SK-MEL-5 (cell line): ENCODE measurements around the gene FUT7. TPM values are rescaled to one million over a fixed set of nuclear protein-coding genes. Genes with fewer than 3 reads are reported as not detected.
"Not testable (repeated sequence)": the region's sequence is repeated elsewhere in the genome, so short reads cannot be mapped to it uniquely, and the experiment has no call there.

ENCODE experiments used
- DNase-seq: peaks from one replicate; pipeline ENCODE4 v3.0.0-alpha.2; 2016; ENCODE audit warnings: low read depth, low spot score
- in situ Hi-C: cut with HindIII; loops from 2 replicates; pipeline ENCODE4 v1.10.0; 2016; ENCODE audit warnings: low sequenced_read_pairs, high pct_unique_total_duplicates, low pct_unique_long_range_greater_than_20kb
- total RNA-seq: library from RNA; depleted of rRNA; stranded (reverse); fragments of >200 nt; shearing (Covaris generic); gene quantifications from 2 replicates; pipeline ENCODE4 v1.2.3, GENCODE V29; 2014

The FUT7 gene
- total RNA-seq, 1 experiment from 2014 or later = not detected

DNA sequence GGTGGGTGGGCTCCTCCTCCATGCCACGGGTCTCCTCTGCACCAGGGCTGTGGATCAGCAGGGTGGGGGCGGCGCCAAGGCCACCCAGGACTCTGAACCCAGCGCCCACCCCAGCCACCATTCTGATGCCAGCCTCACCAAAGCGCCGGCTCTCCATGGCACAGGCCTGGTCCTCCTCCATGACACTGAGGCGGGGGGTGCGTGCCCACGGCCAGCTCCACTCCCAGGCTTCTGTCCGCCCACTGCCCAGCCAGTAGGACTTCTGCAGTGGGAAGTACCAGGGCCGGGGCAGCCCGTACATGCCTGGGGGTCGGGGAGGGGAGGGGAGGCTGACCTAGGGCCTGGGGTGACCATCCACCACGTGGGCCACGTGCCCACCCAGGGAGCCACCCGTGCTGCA is 15.5 kb downstream of the FUT7 start:
- in situ Hi-C loops = no loop called here

DNA sequence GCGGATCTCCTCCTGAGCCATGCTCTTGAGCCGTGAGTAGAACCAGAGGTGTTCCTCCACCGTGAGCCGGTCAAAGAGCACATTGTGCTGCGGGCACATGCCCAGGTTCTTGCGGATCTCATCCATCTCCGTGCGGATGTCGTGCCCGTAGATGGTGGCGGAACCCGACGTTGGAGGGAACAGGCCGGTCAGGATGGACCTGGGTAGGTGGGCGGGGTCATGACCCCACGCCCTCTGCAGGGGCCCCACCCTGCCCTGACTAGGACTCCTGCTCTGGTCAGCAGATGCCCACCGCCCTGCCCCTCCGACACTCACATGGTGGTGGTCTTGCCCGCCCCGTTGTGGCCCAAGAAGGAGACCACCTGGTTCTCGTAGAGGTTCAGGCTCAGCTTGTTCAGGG is 15.9 kb downstream of the FUT7 start:
- in situ Hi-C loops = no loop called here
- no peak for DNase-seq

More for the DNA sequence above, 15.5 kb downstream of the FUT7 start:
- no peak for DNase-seq

DNA sequence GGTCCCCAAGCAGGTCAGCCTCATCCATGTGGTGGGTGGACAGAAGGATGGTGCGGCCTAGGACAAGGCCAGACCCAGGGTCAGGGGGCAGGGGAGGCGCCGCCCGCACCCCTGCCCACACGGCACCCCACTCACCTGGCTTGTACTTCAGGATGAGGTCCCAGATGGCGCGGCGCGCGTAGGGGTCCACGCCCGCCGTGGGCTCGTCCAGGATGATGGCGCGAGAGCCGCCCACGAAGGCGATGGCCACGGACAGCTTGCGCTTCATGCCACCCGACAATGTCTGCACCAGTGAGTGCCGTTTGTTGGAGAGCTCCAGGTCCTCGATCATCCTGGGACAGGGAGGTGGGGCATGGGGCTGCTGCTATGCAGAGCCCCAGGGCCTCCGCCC is 16.4 kb downstream of the FUT7 start:
- in situ Hi-C loops = no loop called here
- DNase-seq = no peak

DNA sequence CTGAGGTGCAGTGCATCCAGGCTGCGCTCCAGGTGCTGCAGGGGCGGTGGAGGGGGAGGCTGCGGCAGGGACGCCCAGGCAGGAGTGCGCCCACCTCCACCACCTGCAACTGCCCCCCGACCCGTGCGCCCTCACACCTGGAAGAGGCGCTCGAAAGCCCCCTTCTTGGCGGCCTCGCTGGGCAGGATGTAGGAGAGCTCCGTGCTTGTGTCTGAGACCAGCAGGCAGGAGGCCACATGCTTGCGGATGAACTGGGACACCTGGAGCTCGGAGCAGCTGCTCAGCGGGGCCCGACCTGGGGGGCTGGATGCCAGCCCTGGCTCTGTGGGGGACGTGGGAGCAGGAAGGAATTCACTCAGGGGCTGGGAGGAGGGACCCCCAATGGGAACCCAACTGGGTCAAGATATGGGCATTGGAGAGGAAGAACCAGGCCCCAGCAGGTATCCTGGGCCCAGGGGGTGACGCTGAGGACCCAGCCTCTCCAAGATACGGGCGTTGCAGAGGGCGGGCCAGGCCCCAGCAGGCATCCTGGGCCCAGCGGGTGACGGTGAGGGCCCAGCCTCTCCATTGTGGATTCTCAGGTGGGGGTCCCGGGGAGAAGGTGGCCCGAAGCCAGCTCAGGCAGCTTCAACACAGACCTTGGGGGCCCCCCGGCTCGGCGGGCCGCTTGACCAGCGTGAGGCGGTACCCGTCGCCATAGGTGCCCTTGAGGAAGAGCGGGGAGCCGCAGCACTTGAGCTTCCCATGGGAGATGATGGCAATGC is 16.9 kb downstream of the FUT7 start:
- in situ Hi-C loops = no loop called here
- no peak for DNase-seq

DNA sequence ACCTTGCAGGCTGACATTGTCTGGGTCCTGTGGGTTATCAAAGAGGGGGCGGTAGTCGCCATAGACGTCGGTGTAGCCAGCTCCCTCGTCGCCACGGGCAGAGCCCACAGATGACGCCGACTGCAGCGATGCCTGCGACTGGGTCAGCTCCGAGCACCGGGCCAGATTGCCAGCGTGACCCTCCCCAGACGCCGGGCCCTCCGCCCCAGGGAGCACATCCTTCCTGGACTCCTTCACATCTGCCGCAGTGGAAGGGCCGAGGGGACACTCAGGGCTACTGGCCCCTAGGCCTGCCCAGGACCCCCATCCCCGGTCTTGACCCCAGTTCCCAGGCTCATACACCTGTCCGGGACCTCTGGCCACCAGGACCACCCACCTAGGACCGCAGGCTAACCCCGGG is 17.7 kb downstream of the FUT7 start:
- DNase-seq = no peak
- in situ Hi-C loops = no loop called here

DNA sequence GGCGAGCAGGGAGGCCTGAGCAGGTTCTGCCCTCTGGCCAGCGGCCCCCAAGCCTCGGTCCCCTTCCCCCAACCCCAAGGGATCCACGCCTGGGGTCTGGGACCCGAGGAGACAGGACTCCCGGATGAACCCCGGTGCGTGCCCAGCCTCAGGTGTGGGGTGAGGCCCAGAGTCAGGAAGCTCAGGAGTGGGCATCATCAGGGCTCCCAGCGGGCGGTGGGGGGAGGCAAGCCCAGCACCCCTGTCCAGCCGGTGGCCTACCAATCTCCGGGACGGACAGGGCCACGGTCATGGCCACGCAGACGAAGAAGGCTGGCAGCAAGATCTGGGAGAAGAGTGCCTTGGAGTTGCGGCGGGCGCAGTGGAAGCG is 18.3 kb downstream of the FUT7 start:
- in situ Hi-C loops = no loop called here
- no peak for DNase-seq

DNA sequence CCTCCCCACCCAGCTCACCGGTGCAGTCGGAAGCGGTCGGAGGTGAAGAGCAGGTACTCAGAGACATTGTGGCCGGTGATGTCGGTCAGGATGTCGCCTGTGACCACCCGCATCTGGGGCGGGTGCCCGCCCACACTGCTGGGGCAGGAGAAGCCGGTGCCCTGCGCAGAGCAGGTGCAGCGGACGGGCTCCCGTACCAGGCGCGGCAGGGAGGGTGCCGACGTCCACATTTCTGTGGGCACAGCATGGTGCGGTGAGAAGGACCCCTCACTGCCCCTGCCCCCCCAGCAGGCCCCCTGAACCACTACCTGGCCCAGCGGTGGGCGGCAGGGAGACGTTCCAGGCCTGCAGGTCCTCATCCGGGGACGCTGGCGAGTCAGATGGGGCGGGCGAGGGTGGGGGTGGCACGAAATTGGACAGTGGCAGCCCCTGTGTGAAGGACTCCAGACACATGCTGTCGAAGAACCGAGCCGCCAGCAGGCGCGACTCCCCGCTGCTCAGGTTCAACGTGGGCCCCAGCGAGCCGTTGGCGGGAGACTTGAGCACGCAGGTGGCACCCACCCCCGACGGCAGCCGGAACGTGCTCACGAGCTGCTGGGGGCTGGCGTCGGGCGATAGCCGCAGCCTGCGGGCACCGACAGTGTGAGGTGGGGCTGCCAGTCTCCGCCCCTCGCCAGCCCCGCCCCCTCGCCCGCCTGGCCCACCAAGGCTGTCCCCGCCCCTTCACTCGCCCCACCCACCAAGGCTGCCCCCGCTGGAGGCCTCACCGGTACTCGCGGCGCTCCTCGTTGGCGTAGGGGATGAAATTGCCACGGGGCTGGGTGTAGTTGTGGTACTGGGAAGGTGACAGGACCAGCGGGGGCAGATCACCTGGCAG is 19.0 kb downstream of the FUT7 start:
- no peak for DNase-seq
- in situ Hi-C loops = no loop called here

DNA sequence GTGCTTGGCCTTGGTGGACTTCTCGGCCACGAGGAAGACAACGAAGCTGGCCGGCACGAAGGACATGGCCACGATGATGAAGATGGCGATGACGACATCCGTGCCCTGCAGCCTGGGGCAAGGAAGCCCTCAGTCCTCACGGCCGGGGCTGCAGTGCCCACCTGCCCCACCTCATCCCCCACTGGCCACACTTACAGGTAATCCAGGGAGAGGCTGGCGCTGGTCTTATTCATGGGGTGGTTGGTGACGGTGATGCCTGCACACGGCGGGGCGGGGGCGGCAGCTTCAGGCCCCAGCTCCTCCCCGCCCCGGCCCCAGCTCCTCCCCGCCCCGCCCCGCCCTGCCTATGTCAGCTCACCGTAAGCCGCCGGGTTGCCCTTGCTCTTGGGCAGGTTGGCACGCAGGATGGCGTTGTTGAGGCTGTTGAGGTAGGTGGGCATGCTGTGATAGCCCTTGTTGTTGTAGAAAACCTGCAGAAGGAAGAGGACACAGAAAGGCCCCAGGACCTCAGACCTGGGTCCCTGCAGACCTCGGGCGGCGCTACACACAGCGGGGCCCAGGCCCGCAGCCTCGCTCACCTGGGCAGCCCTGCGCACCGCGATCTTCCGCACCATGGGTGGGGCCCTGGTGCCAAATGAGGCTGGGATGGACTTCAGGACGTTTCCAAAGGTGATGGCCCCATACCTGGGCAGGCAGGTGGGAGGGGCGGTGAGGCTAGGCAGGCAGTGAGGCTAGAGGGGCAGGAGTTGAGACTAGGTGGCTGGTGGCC is 19.8 kb downstream of the FUT7 start:
- DNase-seq = no peak
- in situ Hi-C loops = no loop called here

DNA sequence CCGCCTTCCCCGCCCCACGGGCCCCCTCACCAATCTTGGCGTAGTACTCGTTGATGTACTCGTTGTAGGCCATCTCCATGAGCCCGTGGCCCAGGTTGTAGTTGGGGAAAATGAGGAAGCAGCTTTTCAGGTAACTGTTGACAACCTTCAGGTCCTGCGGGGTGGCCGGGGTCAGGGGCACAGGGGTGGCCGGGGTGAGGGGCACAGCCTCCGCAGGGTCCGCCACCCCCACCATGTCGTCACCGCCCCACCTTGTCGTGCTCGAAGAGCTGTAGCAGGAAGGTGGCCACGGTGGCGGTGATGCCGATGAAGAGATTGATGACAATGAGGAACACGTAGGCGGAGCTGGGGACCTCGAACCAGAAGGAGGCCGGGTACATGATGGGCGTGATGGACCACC is 20.7 kb downstream of the FUT7 start:
- no peak for DNase-seq
- in situ Hi-C loops = no loop called here

DNA sequence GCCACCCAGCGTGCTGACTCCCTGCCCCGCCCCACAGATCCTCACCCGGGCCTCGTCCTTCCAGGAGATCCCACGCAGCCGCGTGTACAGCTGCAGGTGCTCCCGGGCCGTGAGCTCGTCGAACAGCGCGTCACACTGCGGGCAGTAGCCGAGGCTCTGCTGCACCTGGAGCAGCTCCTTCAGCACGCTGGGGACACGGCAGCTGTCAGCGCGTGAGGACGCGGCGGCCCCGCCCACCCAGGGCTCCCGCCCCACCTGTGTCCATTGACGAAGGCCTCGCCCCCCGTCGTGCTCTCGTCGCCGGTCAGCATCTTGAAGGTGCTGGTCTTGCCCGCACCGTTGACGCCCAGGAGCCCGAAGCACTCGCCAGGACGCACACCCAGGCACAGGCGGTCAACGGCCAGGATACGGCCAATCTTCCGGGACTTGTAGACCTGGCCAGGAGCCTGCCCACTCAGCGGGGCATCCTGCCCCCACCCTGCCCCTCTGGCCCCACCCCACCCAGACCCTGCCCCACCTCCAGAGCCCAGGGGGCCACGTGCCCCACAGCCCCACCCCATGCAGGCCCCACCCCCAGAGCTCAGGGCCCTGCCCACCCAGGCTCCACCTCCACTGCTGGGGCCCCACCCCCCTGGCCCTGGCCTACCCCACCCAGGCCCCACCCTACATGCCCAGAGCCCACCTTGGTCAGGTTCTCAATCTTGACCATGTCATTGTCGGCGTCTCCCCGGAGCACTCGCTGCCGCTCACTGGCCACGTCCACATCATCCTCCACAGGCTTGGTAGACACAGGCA is 21.8 kb downstream of the FUT7 start:
- DNase-seq = no peak
- in situ Hi-C loops = no loop called here

DNA sequence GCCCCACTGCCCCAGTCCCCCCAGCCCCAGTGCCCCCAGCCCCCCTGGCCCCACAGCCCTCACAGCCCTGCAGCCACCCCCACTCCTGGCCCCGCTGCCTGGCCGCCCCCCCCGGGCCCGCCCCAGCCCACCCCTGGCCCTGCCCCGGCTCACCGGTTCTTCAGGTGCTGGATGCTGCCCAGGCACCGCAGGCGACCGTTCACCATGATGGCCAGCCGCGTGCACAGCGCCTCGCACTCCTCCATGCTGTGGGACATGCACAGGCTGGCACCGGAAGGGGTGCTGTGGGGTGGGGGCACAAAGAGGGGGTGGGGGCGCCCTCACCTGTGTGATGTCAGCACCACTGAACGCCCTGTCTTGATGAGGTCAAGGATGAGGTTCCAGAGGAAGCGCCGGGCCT is 22.7 kb downstream of the FUT7 start:
- in situ Hi-C loops = no loop called here
- DNase-seq = no peak

DNA sequence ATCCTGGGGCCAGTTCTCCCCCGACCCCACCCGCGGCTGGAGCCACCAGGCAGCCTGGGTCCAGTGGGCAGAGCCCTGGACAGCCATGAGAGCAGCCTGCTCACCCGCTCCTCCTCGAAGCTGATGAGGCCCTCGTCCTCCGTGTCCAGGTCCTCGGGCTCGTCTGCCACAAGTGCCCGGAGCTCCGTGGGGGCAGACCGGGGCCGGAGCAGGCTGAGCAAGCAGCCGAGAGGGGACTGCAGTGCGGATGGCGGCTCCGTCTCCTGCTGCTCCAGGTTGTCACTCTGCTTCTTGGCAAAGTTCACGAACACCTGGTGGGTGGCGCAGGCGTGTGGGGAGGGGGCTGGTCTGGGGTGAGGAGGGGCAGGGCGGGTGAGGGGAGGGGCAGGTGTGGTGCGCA is 23.6 kb downstream of the FUT7 start:
- no peak for DNase-seq
- in situ Hi-C loops = no loop called here

DNA sequence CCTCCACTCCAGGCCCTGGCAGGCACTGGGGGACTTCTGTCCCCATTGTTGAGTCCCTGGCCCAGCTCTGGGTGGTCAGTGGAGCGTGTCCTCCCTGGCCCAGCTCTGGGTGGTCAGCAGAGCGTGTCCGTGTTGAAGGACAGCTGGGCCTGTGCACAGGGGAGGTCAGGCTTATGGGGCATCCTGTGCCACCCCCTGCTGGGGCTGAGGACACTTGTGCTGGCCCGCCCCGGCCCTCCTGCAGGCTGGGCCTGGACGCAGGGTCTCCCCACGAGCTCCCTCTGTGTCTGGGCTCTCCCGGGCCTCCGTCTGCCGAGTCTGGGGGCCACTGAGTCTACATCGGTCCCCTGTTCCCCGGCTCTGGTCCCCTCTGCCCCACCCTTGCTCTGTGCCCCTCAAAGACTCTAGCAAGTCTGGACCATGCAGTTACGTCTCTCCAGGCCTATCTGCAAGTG is 24.0 kb downstream of the FUT7 start:
- in situ Hi-C loops = no loop called here
- no peak for DNase-seq

DNA sequence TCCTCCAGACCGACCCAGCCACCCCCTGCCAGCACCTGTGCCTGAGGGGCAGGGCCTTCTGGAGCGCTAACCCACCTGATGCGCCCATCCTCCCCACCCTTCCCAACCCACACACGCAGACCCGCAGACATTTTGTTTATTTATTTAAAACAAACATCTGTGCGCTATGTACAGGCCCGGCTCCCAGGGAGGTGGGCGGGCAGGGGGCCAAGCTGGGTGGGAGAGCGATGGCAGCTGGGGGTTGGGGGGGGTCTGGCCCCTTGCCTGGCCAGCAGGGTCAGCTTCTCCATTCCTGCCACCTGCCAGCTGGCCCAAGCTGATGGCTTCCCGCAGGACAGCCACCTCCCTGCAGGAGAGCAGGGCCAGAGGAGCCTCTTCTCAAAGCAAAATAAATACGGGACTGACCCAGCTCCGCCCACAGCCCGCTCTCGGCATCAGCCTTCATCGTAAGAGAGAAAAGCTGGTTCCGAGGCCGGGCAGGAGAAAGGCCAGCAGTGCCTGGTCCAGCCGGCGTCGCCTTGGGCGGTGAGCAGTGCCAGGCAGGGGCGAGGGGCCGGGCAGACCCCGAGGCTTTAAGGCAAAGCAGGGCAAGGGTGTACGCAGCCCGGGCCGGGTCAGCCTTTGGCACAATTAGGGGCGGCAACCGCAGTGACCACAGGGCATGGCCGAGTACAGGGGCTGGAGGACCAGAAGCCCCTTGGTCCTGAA is 24.6 kb downstream of the FUT7 start:
- no peak for DNase-seq
- in situ Hi-C loops = no loop called here

DNA sequence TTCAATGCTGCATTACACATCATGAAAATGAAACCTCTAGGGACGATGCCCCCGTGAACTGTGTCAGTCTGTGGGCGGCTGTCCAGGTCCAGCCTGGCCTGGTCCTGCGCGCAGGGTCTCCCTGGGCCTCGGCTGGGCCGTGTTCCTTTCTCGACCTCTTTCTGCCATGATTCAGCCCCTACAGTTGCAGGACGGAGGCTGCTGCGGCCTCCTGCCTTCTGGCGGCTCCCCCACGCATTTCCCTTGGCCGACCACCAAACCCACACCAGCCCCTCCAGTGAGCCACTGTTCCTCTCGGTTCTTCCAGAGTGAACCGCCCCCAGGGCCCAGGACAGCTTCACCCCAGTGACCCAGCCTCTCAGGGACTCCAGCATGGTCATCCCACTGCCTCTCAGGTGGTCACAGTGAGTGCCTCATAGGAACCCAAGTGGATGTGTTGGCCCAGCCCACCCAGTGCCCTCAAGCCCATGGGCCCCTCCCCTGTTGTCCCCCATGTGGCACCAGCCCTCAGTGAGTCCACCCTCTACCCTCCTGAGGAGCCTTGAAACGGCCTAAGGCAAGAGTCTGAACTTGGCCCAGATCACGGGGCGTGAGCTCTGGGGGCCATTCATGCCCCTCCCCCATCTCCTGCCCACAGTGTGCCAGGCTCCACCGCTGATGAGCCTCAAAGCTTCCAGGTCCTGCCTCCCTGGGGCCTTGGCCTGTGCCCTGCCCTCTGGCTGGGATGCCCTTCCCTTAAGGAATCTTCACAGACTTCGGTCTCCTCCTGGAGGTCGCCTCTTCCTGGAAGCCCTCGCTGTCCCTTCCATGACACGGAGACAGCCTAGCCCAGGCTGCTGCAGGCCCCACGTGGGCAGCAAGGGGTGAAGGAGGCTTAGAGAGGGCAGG is 25.5 kb downstream of the FUT7 start:
- DNase-seq = no peak
- in situ Hi-C loops = no loop called here

DNA sequence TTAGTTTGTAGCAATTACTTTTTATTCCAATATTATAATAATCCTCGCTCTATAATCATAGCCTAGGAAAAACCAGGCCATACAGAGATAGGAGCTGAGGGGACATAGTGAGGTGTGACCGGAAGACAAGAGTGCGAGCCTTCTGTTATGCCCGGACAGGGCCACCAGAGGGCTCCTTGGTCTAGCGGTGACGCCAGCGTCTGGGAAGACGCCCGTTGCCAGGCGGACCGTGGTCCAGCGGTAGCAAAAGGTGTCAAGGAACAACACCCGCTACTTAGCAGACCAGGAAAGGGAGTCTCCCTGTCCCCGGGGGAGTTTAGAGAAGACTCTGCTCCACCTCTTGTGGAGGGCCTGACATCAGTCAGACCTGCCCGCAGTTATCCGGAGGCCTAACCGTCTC is 27.6 kb downstream of the FUT7 start:
- in situ Hi-C loops, DNase-seq: not testable (repeated sequence)
